ENCODE results near the gene CAMK1D.

CAMK1D gene

DNA sequence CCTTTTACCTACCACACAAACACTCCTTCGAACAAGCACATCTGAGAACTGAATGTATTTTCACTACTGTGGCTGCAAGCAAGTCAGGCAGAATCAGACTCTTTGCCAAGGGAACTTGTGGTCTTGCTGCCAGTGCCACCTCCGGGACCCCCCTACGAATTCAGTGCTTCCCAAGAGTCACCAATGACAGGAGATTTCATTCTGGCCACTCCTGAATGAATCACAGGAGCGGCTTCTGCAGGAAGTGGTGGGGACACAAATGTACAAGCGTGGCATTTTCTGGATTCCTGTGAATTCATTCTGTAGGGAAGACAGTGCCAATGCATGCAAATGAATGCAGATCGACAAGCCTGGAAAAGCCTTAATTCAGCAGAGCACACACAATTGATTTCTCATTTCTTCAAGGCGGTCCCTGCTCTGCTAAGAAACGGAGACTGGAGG, 161.2 kb downstream of the CAMK1D start:
- ATAC-seq = no peak
- TF ChIP-seq ESRRG (CRISPR knock-in tag; IDR thresholded peaks at IDR 0.05) (no peak), ARNTL (CRISPR knock-in tag; IDR thresholded peaks at IDR 0.05; ENCODE audit: borderline replicate concordance, low read depth) (no peak), CSRNP3 (CRISPR knock-in tag; IDR thresholded peaks at IDR 0.05) (no peak), TSHZ2 (CRISPR knock-in tag; IDR thresholded peaks at IDR 0.05) (no peak), ISL1 (CRISPR knock-in tag; IDR thresholded peaks at IDR 0.05) (no peak), BACH2 (CRISPR knock-in tag; IDR thresholded peaks at IDR 0.05; ENCODE audit: borderline replicate concordance) (no peak), ZNF70 (CRISPR knock-in tag; IDR thresholded peaks at IDR 0.05) (no peak), PATZ1 (CRISPR knock-in tag; IDR thresholded peaks at IDR 0.05; ENCODE audit: borderline replicate concordance) (no peak), ZNF8 (CRISPR knock-in tag; IDR thresholded peaks at IDR 0.05) (no peak), RARB (CRISPR knock-in tag; IDR thresholded peaks at IDR 0.05) (no peak), ZC3H10 (CRISPR knock-in tag; IDR thresholded peaks at IDR 0.05) (no peak), TOX (CRISPR knock-in tag; IDR thresholded peaks at IDR 0.05; ENCODE audit: borderline replicate concordance) (no peak)
- TF ChIP-seq, protein P1, sequence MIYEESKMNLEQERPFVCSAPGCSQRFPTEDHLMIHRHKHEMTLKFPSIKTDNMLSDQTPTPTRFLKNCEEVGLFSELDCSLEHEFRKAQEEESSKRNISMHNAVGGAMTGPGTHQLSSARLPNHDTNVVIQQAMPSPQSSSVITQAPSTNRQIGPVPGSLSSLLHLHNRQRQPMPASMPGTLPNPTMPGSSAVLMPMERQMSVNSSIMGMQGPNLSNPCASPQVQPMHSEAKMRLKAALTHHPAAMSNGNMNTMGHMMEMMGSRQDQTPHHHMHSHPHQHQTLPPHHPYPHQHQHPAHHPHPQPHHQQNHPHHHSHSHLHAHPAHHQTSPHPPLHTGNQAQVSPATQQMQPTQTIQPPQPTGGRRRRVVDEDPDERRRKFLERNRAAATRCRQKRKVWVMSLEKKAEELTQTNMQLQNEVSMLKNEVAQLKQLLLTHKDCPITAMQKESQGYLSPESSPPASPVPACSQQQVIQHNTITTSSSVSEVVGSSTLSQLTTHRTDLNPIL (CRISPR knock-in tag; IDR thresholded peaks at IDR 0.05; ENCODE audit: low read depth) = no peak
- TF ChIP-seq, protein P2, sequence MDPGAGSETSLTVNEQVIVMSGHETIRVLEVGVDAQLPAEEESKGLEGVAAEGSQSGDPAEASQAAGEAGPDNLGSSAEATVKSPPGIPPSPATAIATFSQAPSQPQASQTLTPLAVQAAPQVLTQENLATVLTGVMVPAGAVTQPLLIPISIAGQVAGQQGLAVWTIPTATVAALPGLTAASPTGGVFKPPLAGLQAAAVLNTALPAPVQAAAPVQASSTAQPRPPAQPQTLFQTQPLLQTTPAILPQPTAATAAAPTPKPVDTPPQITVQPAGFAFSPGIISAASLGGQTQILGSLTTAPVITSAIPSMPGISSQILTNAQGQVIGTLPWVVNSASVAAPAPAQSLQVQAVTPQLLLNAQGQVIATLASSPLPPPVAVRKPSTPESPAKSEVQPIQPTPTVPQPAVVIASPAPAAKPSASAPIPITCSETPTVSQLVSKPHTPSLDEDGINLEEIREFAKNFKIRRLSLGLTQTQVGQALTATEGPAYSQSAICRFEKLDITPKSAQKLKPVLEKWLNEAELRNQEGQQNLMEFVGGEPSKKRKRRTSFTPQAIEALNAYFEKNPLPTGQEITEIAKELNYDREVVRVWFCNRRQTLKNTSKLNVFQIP (CRISPR knock-in tag; IDR thresholded peaks at IDR 0.05; ENCODE audit: borderline replicate concordance, low read depth) = no peak

- no peak for TF ChIP-seq ZNF565 (CRISPR knock-in tag; conservative IDR thresholded peaks at IDR 0.05; ENCODE audit: low read depth)
- no peak for ATAC-seq
Observed at GRCh38 chr10:12510984-12511383, 161.6 kb downstream of the CAMK1D start.

- TF ChIP-seq RARB (CRISPR knock-in tag; IDR thresholded peaks at IDR 0.05) = no peak
- TF ChIP-seq GLIS3 (CRISPR knock-in tag; IDR thresholded peaks at IDR 0.05) = no peak
- no peak for TF ChIP-seq ESRRG (CRISPR knock-in tag; IDR thresholded peaks at IDR 0.05)
- TF ChIP-seq ISL1 (CRISPR knock-in tag; IDR thresholded peaks at IDR 0.05) = no peak
- TF ChIP-seq OSR1 (CRISPR knock-in tag; IDR thresholded peaks at IDR 0.05) = no peak
- no peak for TF ChIP-seq ZNF565 (CRISPR knock-in tag; conservative IDR thresholded peaks at IDR 0.05; ENCODE audit: low read depth)
- no peak for TF ChIP-seq TOX (CRISPR knock-in tag; IDR thresholded peaks at IDR 0.05; ENCODE audit: borderline replicate concordance)
- TF ChIP-seq ZFP30 (CRISPR knock-in tag; IDR thresholded peaks at IDR 0.05) = no peak
- TF ChIP-seq BACH2 (CRISPR knock-in tag; IDR thresholded peaks at IDR 0.05; ENCODE audit: borderline replicate concordance) = no peak
- TF ChIP-seq, protein P1 (CRISPR knock-in tag; IDR thresholded peaks at IDR 0.05; ENCODE audit: low read depth) = no peak
- TF ChIP-seq, protein P2 (CRISPR knock-in tag; IDR thresholded peaks at IDR 0.05; ENCODE audit: borderline replicate concordance, low read depth) = no peak
- no peak for TF ChIP-seq CSRNP3 (CRISPR knock-in tag; IDR thresholded peaks at IDR 0.05)
- TF ChIP-seq ZFP3 (CRISPR knock-in tag; IDR thresholded peaks at IDR 0.05) = no peak
Observed at GRCh38 chr10:12511651-12512050, 162.3 kb downstream of the CAMK1D start.

More at GRCh38 chr10:12511651-12512050, 162.3 kb downstream of the CAMK1D start:
- no peak for ATAC-seq

All from SK-N-SH treated with all-trans-retinoic acid at 6 μM for 48 hours (cell line).